HL-60 (cell line): ENCODE data around the gene RIN3.

Experiments
- DNase-seq, 2 experiments: peaks; one replicate each; pipeline ENCODE4 v3.0.0-alpha.2; 2010 to 2020; ENCODE audit warnings: low read depth in 1 of 2, low spot score in 1 of 2
- H3K27ac ChIP-seq: fragments of 250-450 bp; sonication (Bioruptor Pico); replicated peaks from 2 replicates; pipeline ENCODE4 v1.5.1; 2020; ENCODE audit warnings: mild to moderate bottlenecking, moderate library complexity
- H3K27me3 ChIP-seq: fragments of 250-450 bp; sonication (Bioruptor Pico); 2 replicates; pipeline ENCODE4 v1.5.1; 2021; ENCODE audit warnings: mild to moderate bottlenecking, moderate library complexity; ENCODE audit not compliant: insufficient read depth, poor library complexity, severe bottlenecking
- H3K4me3 ChIP-seq: replicated peaks from 2 replicates; pipeline ENCODE4 v1.5.1; 2011; ENCODE audit warnings: mild to moderate bottlenecking, control low read depth, low read length; ENCODE audit not compliant: insufficient read depth
- CTCF ChIP-seq: IDR thresholded peaks from one replicate; pipeline ENCODE4 v1.5.1; 2011; ENCODE audit warnings: low read length, control low read depth, inconsistent platforms; ENCODE audit not compliant: insufficient read depth
- GABPA ChIP-seq: IDR thresholded peaks from 2 replicates; pipeline ENCODE4 v1.6.1; 2012; ENCODE audit warnings: low read depth
- POLR2AphosphoS5 ChIP-seq: IDR thresholded peaks from 2 replicates; pipeline ENCODE4 v1.6.1; 2012; ENCODE audit warnings: low read depth
- REST ChIP-seq: IDR thresholded peaks from 2 replicates; pipeline ENCODE4 v1.6.1; 2012; ENCODE audit warnings: low read depth; ENCODE audit not compliant: insufficient replicate concordance
- SPI1 ChIP-seq: IDR thresholded peaks from 2 replicates; pipeline ENCODE4 v1.6.1; 2012; ENCODE audit warnings: low read depth, mild to moderate bottlenecking, borderline replicate concordance

RIN3 gene

GRCh38 chr14:92475037-92475436 lies 38.5 kb upstream of the RIN3 start:
- no peak for DNase-seq
- Histone ChIP-seq H3K27me3 (no peaks in the 10 kb centered on the region), H3K4me3 (no peak overlapping the region), H3K27ac (peak overlapping the region; percentile 85)
- TF ChIP-seq GABPA (no peak), CTCF (no peak), REST (no peak), SPI1 (no peak), POLR2AphosphoS5 (no peak)

- no peaks in the 10 kb centered on the region for H3K27me3 ChIP-seq
- peak overlapping the region; percentile 85 for H3K27ac ChIP-seq
- peak; percentile 52 for TF ChIP-seq REST
- peak; percentile 39; the same call in 1 of the 2 replicates for TF ChIP-seq GABPA
- no peak for TF ChIP-seq SPI1
- no peak for TF ChIP-seq CTCF
- peak; percentile 90 for TF ChIP-seq POLR2AphosphoS5
- DNase-seq, result peak; percentile 95 to 98
- H3K4me3 ChIP-seq, result no peak overlapping the region
Observed at GRCh38 chr14:92475451-92476187, 38.0 kb upstream of the RIN3 start.

- DNase-seq, result no peak
- Histone ChIP-seq H3K27me3 (no peaks in the 10 kb centered on the region), H3K4me3 (no peak overlapping the region), H3K27ac (no peak overlapping the region; the same call in 1 of the 2 replicates)
- TF ChIP-seq CTCF (no peak), REST (no peak), POLR2AphosphoS5 (no peak), SPI1 (no peak), GABPA (no peak)
Observed at GRCh38 chr14:92480856-92481255, 32.7 kb upstream of the RIN3 start.
